ENCODE results near the gene FNBP1.

Gene FNBP1

DNA sequence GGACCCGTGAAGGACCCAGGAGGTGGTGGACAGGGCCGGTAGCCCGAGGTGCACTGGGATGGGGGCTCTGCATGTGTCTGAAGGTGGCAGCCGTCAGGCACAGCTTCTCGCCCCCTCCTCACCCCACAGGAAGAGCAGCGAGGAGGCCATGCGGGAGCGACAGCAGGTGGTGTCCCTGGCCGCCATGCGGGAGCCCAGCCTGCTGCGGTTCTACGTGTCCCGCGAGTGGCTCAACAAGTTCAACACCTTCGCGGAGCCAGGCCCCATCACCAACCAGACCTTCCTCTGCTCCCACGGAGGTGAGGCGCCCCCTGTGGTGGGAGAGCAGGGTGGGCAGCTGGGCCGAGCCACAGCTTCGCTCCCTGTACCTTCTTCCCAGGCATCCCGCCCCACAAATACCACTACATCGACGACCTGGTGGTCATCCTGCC, 167.8 kb downstream of the FNBP1 start:
- DNase-seq (ENCODE audit: low read depth) = no peak

DNA sequence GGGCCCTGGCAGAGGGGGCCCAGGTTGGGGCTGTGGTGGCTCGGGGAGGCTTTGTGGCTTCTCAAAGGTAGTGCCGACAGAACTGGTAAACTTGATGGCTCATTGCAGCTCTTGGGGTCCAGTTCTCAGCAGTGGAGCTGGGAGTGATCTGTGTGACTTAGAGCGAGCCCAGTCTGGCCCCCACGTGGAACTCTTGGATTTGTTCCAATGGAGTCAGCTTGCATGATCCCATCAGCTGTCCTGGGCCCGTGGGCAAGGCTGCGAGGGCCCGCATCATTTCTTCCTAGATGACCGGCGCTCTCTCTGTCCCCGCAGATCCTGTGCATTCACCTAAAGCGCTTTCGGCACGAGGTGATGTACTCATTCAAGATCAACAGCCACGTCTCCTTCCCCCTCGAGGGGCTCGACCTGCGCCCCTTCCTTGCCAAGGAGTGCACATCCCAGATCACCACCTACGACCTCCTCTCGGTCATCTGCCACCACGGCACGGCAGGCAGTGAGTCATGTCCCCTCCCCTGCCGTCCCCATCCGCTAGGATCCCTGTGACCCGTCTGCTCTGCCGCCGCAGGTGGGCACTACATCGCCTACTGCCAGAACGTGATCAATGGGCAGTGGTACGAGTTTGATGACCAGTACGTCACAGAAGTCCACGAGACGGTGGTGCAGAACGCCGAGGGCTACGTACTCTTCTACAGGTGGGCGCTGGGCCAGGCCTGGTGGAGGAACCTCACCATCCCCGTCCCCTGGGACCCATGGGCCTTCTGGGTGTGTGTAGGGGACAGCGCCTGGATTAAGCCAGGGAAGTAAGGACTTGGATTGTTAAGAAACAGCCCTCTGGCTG, 168.5 kb downstream of the FNBP1 start:
- DNase-seq (ENCODE audit: low read depth) = no peak

DNA sequence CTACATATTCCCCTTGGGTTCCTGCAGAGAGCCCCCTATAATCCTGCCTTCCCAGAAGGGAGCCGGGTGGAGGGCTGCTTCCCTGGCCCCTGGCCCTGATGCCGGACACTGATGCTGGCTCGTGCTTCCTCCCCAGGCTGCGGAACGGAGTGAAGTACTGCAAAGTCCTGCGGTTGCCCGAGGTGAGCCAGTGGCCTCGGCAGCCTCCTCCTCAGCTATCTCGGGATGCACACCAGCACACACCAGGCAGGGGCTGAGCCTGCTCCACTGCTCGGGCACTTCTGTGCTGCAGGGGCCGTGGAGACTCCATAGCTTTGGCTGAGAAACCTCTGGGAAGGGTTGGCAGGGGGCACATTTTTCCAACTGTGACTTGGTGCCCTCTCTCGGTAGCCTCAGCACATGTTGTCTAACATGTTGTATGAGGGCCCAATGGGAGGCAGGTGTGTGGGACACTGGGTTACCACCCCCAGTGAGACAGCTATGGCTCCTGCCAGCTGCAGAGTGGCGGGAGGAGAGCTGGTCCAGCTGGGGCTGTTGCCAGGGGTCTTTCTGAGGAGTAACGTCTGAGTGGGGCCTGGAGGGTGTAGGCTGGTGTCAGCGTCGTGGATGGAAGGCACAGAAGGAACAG, 169.3 kb downstream of the FNBP1 start:
- DNase-seq (ENCODE audit: low read depth) = no peak

DNA sequence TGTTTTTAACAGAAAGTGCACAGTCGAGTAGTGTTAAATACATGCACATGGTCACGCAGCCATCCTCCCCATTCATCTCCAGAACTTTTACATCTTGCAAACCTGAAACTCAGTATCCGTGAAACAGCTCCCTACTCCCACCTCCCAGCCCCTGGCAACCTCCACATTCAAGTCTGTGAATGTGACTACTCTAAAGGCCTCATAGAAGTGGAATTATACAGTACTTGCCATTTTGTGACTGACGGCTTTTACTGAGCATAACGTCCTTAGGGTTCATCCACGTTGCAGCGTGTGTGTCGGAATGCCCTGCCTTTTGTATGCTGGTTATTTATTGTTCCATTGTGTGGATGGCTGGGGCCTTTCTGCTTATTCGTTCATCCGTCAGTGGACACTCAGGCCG, 171.9 kb downstream of the FNBP1 start:
- DNase-seq (ENCODE audit: low read depth) = no peak

DNA sequence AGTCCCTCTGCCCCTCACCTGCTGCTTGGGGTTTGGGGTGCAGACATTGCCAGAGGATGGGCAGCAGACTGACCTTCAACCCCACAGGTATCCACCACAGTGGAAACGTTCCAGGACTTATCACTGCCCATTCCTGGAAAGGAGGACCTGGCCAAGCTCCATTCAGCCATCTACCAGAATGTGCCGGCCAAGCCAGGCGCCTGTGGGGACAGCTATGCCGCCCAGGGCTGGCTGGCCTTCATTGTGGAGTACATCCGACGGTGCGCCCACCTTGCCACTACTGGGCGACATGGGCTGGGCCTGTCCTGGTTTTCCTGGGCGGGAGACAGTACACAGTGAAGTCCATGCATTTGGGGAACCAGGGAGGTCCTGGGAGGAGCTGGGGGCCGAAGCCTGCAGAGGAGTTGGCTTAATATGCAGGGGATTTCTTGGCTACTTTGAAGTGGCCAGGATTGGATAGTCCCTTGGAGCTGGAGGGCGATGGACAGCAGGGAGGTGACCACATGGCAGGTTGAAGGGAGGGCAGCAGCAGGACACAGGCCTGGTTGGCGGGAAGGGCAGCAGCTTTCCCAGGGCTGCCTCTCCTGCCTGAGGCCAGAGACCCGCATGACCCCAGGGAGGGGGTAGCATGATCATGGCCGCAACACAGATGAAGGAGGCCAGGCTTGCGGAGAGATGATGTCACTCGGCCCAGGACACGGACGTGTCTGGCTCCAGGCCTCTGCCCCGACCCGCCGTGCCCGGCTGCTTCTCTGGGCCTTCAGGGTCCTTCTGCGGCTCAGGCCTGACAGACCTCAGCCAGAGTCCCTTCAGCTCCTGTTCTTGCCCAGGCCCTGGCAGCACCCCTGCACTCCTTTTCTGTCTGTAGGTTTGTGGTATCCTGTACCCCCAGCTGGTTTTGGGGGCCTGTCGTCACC, 173.1 kb downstream of the FNBP1 start:
- DNase-seq (ENCODE audit: low read depth) = no peak

DNA sequence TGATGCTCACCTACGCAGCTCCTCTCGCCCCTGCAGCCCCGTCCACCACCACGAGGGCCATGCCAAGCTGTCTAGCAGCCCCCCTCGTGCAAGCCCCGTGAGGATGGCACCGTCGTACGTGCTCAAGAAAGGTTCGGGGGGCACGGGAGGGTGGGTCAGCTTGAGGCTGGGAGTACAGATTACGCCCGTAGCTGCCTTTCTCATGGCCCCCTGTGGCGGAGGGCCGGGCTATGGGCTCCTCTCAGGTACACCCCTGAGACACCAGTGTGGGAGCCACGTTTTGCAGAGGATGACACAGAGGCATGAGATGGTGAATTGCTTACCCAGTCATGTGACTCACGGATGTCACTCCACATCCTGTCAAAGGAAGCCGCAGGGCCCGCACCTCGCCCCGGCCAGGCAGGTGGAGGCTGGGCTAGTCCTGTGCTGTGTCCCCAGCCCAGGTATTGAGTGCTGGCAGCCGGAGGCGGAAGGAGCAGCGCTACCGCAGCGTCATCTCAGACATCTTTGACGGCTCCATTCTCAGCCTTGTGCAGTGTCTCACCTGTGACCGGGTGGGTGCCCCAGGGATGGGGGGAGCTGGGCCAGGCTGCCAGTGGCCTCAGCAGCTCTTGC, 174.0 kb downstream of the FNBP1 start:
- DNase-seq (ENCODE audit: low read depth) = no peak

DNA sequence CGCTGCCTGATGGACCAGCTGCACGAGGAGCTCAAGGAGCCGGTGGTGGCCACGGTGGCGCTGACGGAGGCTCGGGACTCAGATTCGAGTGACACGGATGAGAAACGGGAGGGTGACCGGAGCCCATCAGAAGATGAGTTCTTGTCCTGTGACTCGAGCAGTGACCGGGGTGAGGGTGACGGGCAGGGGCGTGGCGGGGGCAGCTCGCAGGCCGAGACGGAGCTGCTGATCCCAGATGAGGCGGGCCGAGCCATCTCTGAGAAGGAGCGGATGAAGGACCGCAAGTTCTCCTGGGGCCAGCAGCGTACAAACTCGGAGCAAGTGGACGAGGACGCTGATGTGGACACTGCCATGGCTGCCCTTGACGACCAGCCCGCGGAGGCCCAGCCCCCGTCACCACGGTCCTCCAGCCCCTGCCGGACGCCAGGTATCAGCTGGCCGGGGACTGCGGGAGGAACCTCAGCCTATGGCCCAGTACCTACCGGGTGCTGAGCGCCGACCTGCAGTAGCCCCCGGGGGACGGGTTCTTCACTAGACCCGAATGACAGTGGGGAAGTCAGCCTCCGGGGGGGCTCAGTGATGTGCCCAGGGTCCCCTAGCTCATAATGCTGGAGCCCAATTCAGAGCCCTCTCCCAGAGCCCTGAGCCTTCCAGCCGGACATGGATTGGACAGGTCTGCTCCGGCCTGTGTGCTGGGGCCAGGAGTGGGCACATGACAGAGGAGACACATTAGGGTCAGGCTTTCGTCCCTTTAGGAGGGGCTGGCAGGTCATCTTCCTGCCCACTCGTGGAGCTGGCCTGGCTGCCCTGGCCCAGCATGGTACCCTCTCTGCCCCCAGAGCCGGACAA, 174.7 kb downstream of the FNBP1 start:
- DNase-seq (ENCODE audit: low read depth) = no peak

DNA sequence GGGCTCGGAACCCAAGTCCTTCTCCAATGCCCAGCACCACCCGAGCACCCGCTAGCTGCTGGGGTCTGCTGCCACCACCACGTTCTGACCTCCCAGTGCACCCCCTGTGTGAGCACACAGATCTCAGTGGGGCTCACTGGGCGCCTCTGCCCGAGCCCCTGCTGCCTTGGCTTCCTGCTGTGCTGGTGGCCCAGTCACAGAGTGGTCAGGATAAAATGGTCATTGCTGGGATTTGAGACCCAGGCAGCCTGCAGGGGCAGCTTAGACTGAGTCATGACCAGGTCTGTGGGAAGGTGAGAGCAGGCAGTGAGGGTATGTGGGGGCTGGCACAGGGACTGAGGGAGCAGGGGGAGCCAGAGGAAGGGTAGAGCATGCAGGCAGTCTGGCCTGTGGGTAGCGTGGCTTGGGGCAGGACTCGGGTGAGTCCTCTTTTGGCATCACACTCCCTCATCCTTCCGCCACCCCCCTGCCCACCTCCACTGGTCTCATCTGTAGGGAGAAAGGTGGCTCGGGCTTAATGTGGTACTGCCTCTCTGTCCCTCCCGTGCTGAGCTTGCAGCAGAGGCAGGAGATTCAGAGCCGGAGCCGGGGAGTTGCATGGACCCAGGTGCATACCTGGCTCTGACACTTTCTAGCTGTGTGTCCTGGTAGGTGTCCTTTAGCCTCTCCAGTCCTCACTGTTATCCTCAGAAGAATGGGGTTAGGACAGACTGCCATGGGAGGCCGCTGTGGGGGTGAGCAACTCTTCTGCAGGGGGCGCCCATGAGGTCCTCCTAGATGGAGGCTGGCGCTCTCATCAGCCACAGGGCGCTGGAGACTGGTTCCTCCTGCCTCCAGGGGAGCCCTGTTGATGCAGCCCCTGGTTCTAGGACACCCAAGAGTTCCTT, 175.6 kb downstream of the FNBP1 start:
- DNase-seq (ENCODE audit: low read depth) = no peak

DNA sequence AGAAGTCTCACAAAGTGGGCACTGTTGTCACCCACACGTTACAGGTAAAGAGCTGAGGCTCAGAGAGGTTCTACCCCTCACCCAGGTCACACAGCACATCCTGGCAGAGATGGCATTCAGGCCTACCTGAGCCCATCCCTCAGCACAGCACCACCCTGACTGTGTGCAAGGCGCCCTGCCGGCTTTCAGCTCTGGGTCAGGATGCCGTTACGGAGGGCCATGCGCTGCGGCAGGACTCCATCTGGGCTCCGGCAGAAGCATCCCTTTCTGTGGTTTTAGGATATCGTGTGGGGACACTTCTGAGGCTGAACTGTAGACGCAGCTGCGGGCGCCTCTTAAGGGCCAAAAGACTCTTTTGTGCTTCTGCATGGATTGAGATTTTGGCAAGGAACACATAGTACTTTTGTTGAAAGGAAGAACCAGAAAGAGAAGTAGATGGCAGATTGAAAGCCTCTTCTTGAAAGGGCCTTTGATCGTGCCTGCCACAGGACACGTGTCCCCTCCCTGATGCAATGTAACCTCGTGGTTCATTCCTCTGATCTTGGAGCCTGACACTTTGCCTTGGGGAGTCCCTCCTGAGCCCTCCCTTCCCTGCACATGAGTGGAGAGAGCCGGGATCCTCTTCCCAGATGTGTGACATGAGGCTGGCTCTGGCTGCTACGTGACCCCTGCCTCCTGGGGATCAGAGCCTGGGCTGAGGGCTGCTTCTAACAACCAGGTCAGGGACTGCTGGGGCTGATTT, 176.4 kb downstream of the FNBP1 start:
- no peak for DNase-seq (ENCODE audit: low read depth)

DNA sequence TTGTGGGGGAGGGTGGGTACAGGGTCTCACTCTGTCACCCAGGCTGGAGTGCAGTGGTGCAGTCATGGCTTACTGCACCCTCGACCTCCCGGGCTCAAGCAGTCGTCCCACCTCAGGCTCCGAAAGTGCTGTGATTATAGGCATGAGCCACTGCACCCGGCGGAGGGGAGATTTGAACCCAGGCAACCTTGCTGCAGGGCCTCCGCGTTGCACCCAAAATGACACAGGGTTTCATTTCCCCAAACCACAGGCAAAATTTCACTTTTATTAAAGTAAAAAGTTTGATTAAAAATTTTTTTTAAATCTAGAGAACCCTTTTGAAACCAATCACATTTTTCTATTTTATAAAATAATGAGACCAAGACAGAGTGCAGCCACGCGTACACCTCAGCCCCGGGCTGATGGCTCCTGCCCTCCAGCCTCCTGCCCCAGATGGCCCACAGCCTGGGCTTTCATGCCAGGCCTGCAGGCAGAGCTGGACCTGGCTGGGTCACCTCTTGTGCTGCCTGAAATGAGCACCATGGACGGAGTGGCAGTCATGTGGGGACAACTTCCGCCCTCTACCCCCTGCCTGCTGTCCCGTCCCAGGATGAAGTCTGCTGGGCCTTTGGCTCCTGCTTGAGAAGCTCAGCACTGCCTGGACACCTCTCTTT, 177.2 kb downstream of the FNBP1 start:
- DNase-seq (ENCODE audit: low read depth) = no peak

DNA sequence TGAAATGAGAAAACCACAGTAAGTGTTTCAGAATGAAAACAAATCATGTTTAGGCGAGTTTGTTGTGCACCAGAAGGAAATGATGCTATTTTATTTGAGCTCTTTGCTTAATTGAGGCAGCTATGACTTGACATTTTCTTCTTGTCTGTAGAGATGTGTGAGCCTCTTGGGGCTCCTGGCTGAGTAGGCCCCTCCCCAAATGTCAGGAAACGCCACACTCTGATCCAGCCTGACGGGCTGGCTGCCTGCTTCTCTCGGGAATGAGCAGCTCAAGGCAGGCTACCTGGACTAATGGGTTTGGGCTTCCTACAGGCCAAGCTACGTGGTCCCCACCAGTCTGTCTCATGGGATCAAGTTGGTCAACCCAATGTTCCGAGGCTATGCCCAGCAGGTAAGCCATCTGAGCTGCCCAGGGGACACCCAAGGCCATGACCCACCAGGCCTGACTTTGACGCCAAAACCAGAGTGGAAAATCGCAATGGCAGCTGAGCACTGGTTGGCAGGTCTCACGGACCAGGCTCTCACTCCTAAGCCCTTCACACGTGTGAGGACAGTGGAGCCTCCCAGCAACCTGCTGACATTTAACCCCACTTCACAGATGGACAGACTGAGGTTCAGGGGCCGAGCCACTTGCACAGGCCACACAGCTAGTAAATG, 177.9 kb downstream of the FNBP1 start:
- DNase-seq (ENCODE audit: low read depth) = no peak

DNA sequence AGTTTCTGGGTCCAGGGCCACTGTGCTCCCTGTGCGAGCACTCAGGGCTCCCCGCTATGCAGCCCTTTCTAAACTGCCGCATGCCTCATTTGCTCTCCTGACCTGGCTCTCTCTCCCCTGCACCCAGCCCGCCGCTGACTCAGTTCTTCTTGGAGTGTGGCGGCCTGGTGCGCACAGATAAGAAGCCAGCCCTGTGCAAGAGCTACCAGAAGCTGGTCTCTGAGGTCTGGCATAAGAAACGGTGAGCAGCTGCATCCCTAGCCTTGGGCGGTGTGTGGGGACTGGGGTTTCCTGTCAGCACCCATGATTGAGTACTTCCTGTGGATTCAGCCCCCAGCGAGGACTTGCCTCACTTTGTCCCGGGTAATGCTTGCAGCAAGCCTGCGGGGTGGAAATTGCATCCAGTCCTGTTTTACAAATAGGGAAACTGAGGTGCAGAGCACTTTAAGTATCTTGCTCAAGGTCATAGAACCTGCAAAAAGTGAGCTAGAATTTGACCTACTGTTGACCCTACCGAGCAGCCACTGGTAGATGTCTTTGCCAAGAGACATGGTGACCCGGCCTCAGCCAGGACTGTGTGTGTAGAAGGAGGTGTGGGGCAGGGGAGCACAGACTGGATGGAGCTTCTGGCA, 179.8 kb downstream of the FNBP1 start:
- DNase-seq (ENCODE audit: low read depth) = no peak

DNA sequence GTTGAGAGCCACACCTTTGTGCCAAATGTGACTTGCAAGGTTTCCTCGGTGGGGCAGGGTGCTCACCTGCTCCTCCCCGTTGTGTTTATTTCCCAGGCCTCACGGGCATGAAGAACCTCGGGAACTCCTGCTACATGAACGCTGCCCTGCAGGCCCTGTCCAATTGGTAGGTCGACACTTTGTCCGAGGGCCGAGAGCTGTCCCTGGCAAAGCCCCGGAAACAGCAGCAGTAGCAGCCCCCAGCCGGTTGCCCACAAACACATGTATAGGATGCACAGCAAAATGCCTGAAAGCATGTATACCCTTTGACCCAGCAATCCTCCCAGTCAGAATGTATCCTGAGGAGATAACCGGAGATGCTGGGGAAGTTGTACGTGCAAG, 181.6 kb downstream of the FNBP1 start:
- DNase-seq (ENCODE audit: low read depth) = no peak

DNA sequence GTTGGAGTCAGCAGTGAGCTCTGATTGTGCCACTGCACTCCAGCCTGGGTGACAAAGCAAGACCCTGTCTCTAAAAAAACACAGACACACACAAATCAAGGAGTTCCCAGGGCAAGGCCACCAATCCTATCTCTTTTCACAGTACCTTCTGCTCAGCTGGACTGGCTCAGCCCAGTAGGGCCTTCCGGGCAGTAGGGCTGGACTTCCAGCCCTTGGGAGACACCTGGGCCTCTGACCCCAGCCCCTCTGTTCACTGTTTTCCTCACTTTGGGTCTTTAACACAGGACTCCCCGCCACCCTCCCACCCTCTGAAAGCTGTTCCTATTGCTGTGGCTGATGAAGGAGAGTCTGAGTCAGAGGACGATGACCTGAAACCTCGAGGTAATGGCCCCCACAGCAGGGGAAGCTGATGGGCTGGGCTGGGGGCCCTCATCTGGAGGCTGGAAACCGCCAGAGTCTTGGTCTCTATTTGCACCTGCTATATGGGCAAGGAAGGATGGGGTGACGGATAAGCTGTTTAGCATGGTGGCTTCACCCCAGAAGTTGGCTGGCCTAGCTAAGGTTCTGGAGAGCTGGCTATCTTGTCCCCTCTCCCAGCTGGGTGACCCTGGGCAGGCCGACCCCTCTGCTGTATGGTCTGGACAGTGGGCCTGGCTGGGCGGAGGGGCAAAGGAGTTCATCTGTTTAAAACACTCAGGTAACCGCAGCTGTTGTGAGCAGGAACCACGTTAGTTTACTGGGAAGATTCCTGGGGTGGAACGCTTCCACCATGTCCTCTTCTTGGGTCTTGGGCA, 182.1 kb downstream of the FNBP1 start:
- DNase-seq (ENCODE audit: low read depth) = no peak

DNA sequence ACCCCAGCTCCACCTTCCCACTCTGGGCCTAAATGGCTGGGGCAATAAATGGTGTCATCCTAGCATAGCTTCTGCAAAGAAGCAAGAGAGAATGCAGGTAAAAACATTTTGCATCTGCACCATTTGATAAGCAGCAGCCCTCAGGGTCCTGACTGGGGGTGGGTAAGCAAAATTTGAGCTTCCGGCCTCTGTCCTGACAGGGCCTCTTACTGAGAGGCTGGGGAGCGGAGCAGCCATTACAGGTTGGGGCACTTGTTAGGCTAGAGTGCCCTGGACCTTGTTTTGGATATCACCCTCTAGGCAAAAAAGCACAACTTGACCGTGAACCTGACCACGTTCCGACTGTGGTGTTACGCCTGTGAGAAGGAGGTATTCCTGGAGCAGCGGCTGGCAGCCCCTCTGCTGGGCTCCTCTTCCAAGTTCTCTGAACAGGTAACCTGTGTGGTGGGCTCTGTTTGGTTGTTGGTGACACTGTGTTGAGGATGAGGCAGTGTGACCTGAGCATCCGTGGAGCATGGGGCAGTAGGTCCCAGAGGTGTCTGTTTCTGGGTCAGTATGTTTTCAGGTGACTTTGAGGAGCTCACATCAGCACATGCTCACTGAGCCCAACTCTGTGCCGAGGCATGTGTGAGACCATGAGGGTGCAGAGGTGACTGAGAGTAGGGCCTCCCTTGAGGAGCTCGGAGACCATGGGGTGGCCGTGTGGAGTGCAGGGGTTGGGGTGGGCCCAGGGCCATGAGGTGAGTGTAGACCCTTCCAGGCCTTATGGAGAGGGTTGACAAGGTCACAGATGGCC, 184.6 kb downstream of the FNBP1 start:
- DNase-seq (ENCODE audit: low read depth) = no peak

DNA sequence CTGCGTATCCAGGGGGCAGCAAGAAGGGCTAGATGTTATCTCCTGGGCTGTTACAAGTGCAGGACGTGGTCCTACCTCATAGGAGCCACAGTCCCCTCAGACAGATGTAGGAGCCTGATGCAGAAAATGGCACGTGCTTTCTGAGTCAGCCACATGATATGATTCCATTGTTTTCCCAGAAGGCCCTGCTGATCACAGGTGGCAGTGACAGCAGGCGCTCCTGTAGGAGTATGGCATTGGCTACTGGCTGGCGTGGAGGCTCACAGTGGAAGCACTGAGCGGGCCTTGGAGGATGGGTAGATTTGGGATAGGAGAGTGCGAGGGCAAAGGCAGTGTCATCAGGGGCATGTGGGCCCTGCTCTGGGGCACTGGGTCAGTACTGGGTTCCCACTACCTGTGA, 185.8 kb downstream of the FNBP1 start:
- DNase-seq (ENCODE audit: low read depth) = no peak

Data from HS-27A (cell line).